SK-N-MC (cell line): ENCODE data around the gene CES4A.

Experiments
- EZH2 ChIP-seq: fragments of 200-600 bp; sonication (generic); IDR thresholded peaks from one replicate; pipeline ENCODE4 v1.6.1; 2017; ENCODE audit warnings: antibody characterized with exemption
- FOXP2 ChIP-seq: optimal IDR thresholded peaks from 2 replicates; pipeline ENCODE3; 2011; ENCODE audit warnings: mild to moderate bottlenecking, moderate library complexity; ENCODE audit not compliant: insufficient read depth; ENCODE audit errors: extremely low read length, control extremely low read depth
- POLR2AphosphoS5 ChIP-seq: IDR thresholded peaks from 2 replicates; pipeline ENCODE4 v1.6.1; 2012; ENCODE audit warnings: mild to moderate bottlenecking, low read depth, low read length, borderline replicate concordance

DNA sequence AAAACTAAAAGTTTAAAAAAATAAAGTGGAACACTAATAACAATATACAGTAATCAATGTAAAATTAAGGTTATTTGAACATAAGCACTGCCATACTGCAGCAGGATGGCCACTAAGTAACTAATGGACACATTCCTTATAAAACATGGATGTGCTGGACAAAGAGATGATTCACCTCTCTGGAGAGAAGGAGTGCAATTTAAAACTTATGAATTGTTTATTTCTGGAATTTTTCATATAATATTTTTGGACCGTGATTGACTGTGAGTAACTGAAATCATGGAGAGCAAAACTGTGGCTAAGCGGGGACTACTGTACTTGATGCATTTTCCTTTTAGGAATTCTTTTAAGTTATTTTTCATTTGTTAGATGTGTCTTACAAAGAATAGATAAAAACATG is 62.4 kb downstream of the CES4A start:
- TF ChIP-seq POLR2AphosphoS5 (no peak), FOXP2 (no peak), EZH2 (no peak)
